BLaER1 (cell line): Measurements from ENCODE around the gene NFIX.

ENCODE experiments used
- H3K27ac ChIP-seq: shearing (Covaris generic); formaldehyde crosslinking; 2 replicates; pipeline ENCODE4 v1.8.1; 2022
- H3K27me3 ChIP-seq: shearing (Covaris generic); formaldehyde crosslinking; 2 replicates; pipeline ENCODE4 v1.8.1; 2022
- H3K36me3 ChIP-seq: shearing (Covaris generic); formaldehyde crosslinking; 2 replicates; pipeline ENCODE4 v1.8.1; 2022
- H3K4me1 ChIP-seq: shearing (Covaris generic); formaldehyde crosslinking; 2 replicates; pipeline ENCODE4 v1.8.1; 2022
- H3K4me2 ChIP-seq: shearing (Covaris generic); formaldehyde crosslinking; 2 replicates; pipeline ENCODE4 v1.8.1; 2022
- H3K4me3 ChIP-seq: shearing (Covaris generic); formaldehyde crosslinking; 2 replicates; pipeline ENCODE4 v1.8.1; 2022
- H3K9ac ChIP-seq: shearing (Covaris generic); formaldehyde crosslinking; 2 replicates; pipeline ENCODE4 v1.8.1; 2022
- H3K9me3 ChIP-seq: shearing (Covaris generic); formaldehyde crosslinking; 2 replicates; pipeline ENCODE4 v1.8.1; 2022
- H4K20me1 ChIP-seq: shearing (Covaris generic); formaldehyde crosslinking; 2 replicates; pipeline ENCODE4 v1.8.1; 2022
- Cebpa-rat ChIP-seq: shearing (Covaris generic); IDR thresholded peaks from 2 replicates; pipeline ENCODE4 v1.8.1; 2022

The NFIX gene

GRCh38 chr19:13069415-13070359 is 74.4 kb downstream of the NFIX start:
- Histone ChIP-seq H3K9ac (peak overlapping the region; percentile 51), H3K27me3 (no peaks in the 10 kb centered on the region), H3K4me2 (peak overlapping the region; percentile 77), H3K9me3 (no peaks in the 10 kb centered on the region), H3K4me1 (peaks cover 76% of the 10 kb centered on the region), H3K4me3 (no peak overlapping the region), H3K27ac (peak overlapping the region; percentile 71), H3K36me3 (peaks cover 31% of the 10 kb centered on the region), H4K20me1 (peaks cover 49% of the 10 kb centered on the region)
- TF ChIP-seq Cebpa-rat: no peak

GRCh38 chr19:13070425-13071140 is 75.3 kb downstream of the NFIX start:
- Histone ChIP-seq H3K4me2 (peak overlapping the region; percentile 77), H3K9ac (peak overlapping the region; percentile 51), H3K9me3 (no peaks in the 10 kb centered on the region), H3K27me3 (no peaks in the 10 kb centered on the region), H4K20me1 (peaks cover 45% of the 10 kb centered on the region), H3K27ac (peak overlapping the region; percentile 71), H3K4me1 (peaks cover 74% of the 10 kb centered on the region), H3K36me3 (peaks cover 30% of the 10 kb centered on the region), H3K4me3 (no peak overlapping the region)
- TF ChIP-seq Cebpa-rat: no peak

- Histone ChIP-seq H3K9ac (peak overlapping the region; percentile 40; the same call in 1 of the 2 replicates), H3K36me3 (peaks cover 39% of the 10 kb centered on the region), H3K27ac (peak overlapping the region; percentile 71), H3K9me3 (no peaks in the 10 kb centered on the region), H3K4me2 (peak overlapping the region; percentile 77), H3K4me1 (peaks cover 74% of the 10 kb centered on the region), H3K27me3 (no peaks in the 10 kb centered on the region), H3K4me3 (no peak overlapping the region), H4K20me1 (peaks cover 48% of the 10 kb centered on the region)
- no peak for TF ChIP-seq Cebpa-rat
Observed at GRCh38 chr19:13071444-13072187, 76.3 kb downstream of the NFIX start.

- no peak for TF ChIP-seq Cebpa-rat
- Histone ChIP-seq H3K4me1 (peaks cover 74% of the 10 kb centered on the region), H3K27ac (peak overlapping the region; percentile 46)
Observed at GRCh38 chr19:13072188-13072908, 77.1 kb downstream of the NFIX start.

GRCh38 chr19:13073263-13073662 is 78.0 kb downstream of the NFIX start:
- no peak overlapping the region for H3K27ac ChIP-seq
- H3K27me3 ChIP-seq: no peaks in the 10 kb centered on the region
- peaks cover 55% of the 10 kb centered on the region for H4K20me1 ChIP-seq
- no peaks in the 10 kb centered on the region for H3K9me3 ChIP-seq
- no peak for TF ChIP-seq Cebpa-rat
- no peak overlapping the region for H3K9ac ChIP-seq
- peaks cover 74% of the 10 kb centered on the region for H3K4me1 ChIP-seq
- H3K4me2 ChIP-seq: no peak overlapping the region
- H3K4me3 ChIP-seq: no peak overlapping the region
- H3K36me3 ChIP-seq: peaks cover 52% of the 10 kb centered on the region

More at GRCh38 chr19:13072188-13072908, 77.1 kb downstream of the NFIX start:
- Histone ChIP-seq H3K36me3 (peaks cover 43% of the 10 kb centered on the region), H3K9me3 (no peaks in the 10 kb centered on the region), H3K4me2 (peak overlapping the region; percentile 77; the same call in 1 of the 2 replicates), H3K9ac (no peak overlapping the region), H3K27me3 (no peaks in the 10 kb centered on the region), H3K4me3 (no peak overlapping the region), H4K20me1 (peaks cover 48% of the 10 kb centered on the region)

GRCh38 chr19:13074378-13074777 is 79.1 kb downstream of the NFIX start:
- Histone ChIP-seq H3K9me3 (no peaks in the 10 kb centered on the region), H3K4me3 (no peak overlapping the region), H3K4me2 (no peak overlapping the region), H3K36me3 (peaks cover 63% of the 10 kb centered on the region), H3K27ac (no peak overlapping the region), H3K27me3 (no peaks in the 10 kb centered on the region), H4K20me1 (peaks cover 48% of the 10 kb centered on the region), H3K4me1 (peaks cover 74% of the 10 kb centered on the region), H3K9ac (no peak overlapping the region)
- no peak for TF ChIP-seq Cebpa-rat

- Histone ChIP-seq H3K4me3 (no peak overlapping the region), H3K27me3 (no peaks in the 10 kb centered on the region), H3K9me3 (no peaks in the 10 kb centered on the region), H4K20me1 (peaks cover 30% of the 10 kb centered on the region), H3K27ac (peak overlapping the region; percentile 64; the same call in 1 of the 2 replicates), H3K9ac (0 out of 2 replicates have a peak overlapping the region, but pooled peaks have one; percentile 25), H3K36me3 (peaks cover 79% of the 10 kb centered on the region), H3K4me2 (peak overlapping the region; percentile 77), H3K4me1 (peaks cover 59% of the 10 kb centered on the region)
- TF ChIP-seq Cebpa-rat: no peak
Observed at GRCh38 chr19:13076320-13076719, 81.0 kb downstream of the NFIX start.

- Histone ChIP-seq H3K9me3 (no peaks in the 10 kb centered on the region), H3K4me2 (peak overlapping the region; percentile 77), H3K27ac (peak overlapping the region; percentile 64; the same call in 1 of the 2 replicates), H3K9ac (no peak overlapping the region), H3K36me3 (peaks cover 83% of the 10 kb centered on the region), H3K4me3 (no peak overlapping the region), H3K27me3 (no peaks in the 10 kb centered on the region), H3K4me1 (peaks cover 54% of the 10 kb centered on the region), H4K20me1 (peaks cover 30% of the 10 kb centered on the region)
- no peak for TF ChIP-seq Cebpa-rat
Observed at GRCh38 chr19:13076787-13077186, 81.5 kb downstream of the NFIX start.

GRCh38 chr19:13077240-13077639 is 82.0 kb downstream of the NFIX start:
- H3K27me3 ChIP-seq: no peaks in the 10 kb centered on the region
- H4K20me1 ChIP-seq: peaks cover 30% of the 10 kb centered on the region
- H3K4me3 ChIP-seq: no peak overlapping the region
- H3K4me2 ChIP-seq: peak overlapping the region; percentile 77
- H3K27ac ChIP-seq: peak overlapping the region; percentile 64; the same call in 1 of the 2 replicates
- no peak overlapping the region for H3K9ac ChIP-seq
- H3K36me3 ChIP-seq: peaks cover 88% of the 10 kb centered on the region
- no peak for TF ChIP-seq Cebpa-rat
- H3K4me1 ChIP-seq: peaks cover 49% of the 10 kb centered on the region
- H3K9me3 ChIP-seq: no peaks in the 10 kb centered on the region
